Measurements from ENCODE around the gene KCNK13. TPM values are rescaled to one million over a fixed set of nuclear protein-coding genes. Genes with fewer than 3 reads are reported as not detected.
"Not testable (repeated sequence)": the region's sequence is repeated elsewhere in the genome, so short reads cannot be mapped to it uniquely, and the experiment has no call there.

Gene KCNK13
- total RNA-seq, 2 experiments from 2014 or later = not detected

- peaks cover 23% of the 10 kb centered on the region for H3K27me3 Mint-ChIP-seq
- intact Hi-C loops (cut with micrococcal nuclease) = no loop called here
- no peak for ATAC-seq
- no peak for DNase-seq
- H3K9me3 Mint-ChIP-seq = peaks cover 4% of the 10 kb centered on the region
- H3K36me3 Mint-ChIP-seq (ENCODE audit: low read depth) = no peaks in the 10 kb centered on the region
- CTCF ChIA-PET = no interaction called here
- H3K4me3 Mint-ChIP-seq = no peak overlapping the region
- no peaks in the 10 kb centered on the region for H3K4me1 Mint-ChIP-seq (ENCODE audit: low read depth)
- POLR2A ChIA-PET = no interaction called here
- H3K27ac Mint-ChIP-seq = no peak overlapping the region
- no peak for TF ChIP-seq CTCF (IDR thresholded peaks at IDR 0.05)
Measured at GRCh38 chr14:90213099-90213748, 151.4 kb downstream of the KCNK13 start.

- ChIA-PET POLR2A (no interaction called here), CTCF (no interaction called here)
- Mint-ChIP-seq H3K27me3 (peaks cover 6% of the 10 kb centered on the region), H3K4me3 (no peak overlapping the region), H3K27ac (no peak overlapping the region), H3K4me1 (ENCODE audit: low read depth) (no peaks in the 10 kb centered on the region), H3K36me3 (ENCODE audit: low read depth) (no peaks in the 10 kb centered on the region), H3K9me3 (no peaks in the 10 kb centered on the region)
- no peak for TF ChIP-seq CTCF (IDR thresholded peaks at IDR 0.05)
- intact Hi-C loops (cut with micrococcal nuclease) = no loop called here
- no peak for DNase-seq
- ATAC-seq = no peak
Measured at GRCh38 chr14:90228478-90228877, 166.7 kb downstream of the KCNK13 start.

- H3K9me3 Mint-ChIP-seq; H3K4me1 Mint-ChIP-seq (ENCODE audit: low read depth); ATAC-seq; DNase-seq; CTCF ChIA-PET; H3K4me3 Mint-ChIP-seq; H3K36me3 Mint-ChIP-seq (ENCODE audit: low read depth); H3K27ac Mint-ChIP-seq; H3K27me3 Mint-ChIP-seq; POLR2A ChIA-PET: not testable (repeated sequence)
- intact Hi-C loops (cut with micrococcal nuclease) = loop anchor here (10.0 kb wide), 2 partner anchors 295 to 1205 kb away; no protein-coding TSS in a partner anchor
Measured at GRCh38 chr14:90229942-90230341, 168.1 kb downstream of the KCNK13 start.

Other genes starting within 250 kb of the KCNK13 start
- 1 to 10 TPM; 6.6 to 8.4 TPM for gene EFCAB11, start 107.3 kb upstream of the KCNK13 start, total RNA-seq
- 100 to 1,000 TPM in 1 of 2 experiments, 10 to 100 TPM in 1; 97.2 to 103 TPM for gene TDP1, start 106.1 kb upstream of the KCNK13 start, total RNA-seq
- gene PSMC1, start 194.6 kb downstream of the KCNK13 start, total RNA-seq = 100 to 1,000 TPM; 101 to 105 TPM